ENCODE measurements around the gene CEP44. TPM values are rescaled to one million over a fixed set of nuclear protein-coding genes. Genes with fewer than 3 reads are reported as not detected.
"Not testable (repeated sequence)": the region's sequence is repeated elsewhere in the genome, so short reads cannot be mapped to it uniquely, and the experiment has no call there.

The CEP44 gene
- total and polyA plus RNA-seq, 12 donors = 5.8 to 22.5 (median 15.8) TPM

DNA sequence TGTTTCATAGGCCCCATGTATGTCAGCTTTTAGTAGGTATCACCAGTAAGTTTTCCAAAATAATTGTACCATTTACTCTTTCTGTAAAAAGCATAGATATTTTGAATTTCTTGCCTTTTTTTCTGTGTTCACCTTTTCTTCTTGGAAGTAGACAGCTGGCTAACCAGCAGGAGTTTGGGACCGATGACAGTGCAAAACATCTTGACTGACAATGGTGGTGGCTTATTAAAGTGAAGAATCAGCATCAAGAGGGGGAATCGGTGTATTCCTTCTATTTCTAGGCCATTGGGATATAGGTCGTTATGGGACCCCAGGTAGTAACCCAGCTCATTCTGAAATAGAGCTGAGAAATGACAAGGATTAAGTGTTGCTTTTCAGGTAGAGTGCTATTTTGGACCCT is 3.2 kb downstream of the CEP44 start:
- Histone ChIP-seq H3K4me1 (replicated peaks in 1 of 2) (peaks cover 8 to 20% of the 10 kb centered on the region in 2 donors), H3K4me3 (no peak overlapping the region), H3K9me3 (replicated peaks in 1 of 3) (peaks cover 0 to 2% (median 1%) of the 10 kb centered on the region in 3 donors), H3K36me3 (replicated peaks in 1 of 2) (no peaks in the 10 kb centered on the region), H3K27ac (no peak overlapping the region), H3K27me3 (no peaks in the 10 kb centered on the region)
- no peak for TF ChIP-seq POLR2A (IDR thresholded peaks at IDR 0.05)
- TF ChIP-seq, protein P1, sequence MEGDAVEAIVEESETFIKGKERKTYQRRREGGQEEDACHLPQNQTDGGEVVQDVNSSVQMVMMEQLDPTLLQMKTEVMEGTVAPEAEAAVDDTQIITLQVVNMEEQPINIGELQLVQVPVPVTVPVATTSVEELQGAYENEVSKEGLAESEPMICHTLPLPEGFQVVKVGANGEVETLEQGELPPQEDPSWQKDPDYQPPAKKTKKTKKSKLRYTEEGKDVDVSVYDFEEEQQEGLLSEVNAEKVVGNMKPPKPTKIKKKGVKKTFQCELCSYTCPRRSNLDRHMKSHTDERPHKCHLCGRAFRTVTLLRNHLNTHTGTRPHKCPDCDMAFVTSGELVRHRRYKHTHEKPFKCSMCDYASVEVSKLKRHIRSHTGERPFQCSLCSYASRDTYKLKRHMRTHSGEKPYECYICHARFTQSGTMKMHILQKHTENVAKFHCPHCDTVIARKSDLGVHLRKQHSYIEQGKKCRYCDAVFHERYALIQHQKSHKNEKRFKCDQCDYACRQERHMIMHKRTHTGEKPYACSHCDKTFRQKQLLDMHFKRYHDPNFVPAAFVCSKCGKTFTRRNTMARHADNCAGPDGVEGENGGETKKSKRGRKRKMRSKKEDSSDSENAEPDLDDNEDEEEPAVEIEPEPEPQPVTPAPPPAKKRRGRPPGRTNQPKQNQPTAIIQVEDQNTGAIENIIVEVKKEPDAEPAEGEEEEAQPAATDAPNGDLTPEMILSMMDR (IDR thresholded peaks at IDR 0.05) = no peak
- no peak for DNase-seq
- intact Hi-C loops (cut with DNase I) = no loop called here
- whole genome bisulfite sequencing, 4 donors = 90 to 99% (median 98%) methylated on average over 3 of the region's 3 CpGs

DNA sequence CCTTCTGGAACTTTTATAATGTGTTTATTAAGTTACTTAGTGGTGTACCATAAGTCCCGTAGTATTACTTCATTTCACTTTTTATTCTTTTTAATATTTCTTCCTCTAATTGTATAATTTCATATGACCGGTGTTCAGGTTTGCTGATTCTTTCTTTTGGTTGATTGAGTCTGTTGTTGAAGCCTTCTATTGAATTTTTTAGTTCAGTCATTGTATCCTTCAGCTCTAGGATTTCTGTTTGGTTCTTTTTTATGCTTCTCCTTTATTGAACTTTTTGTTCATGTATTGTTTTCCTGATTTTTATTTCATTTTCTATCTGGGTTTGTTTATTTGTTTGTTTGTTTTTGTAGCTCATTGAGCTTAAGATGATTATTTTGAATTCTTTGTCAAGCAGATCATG is 8.8 kb downstream of the CEP44 start:
- no peak for TF ChIP-seq POLR2A (IDR thresholded peaks at IDR 0.05)
- TF ChIP-seq, protein P1 (IDR thresholded peaks at IDR 0.05) = no peak
- DNase-seq = no peak
- 94 to 100% (median 96%) methylated on average over 2 of the region's 2 CpGs for WGBS, 4 donors
- Histone ChIP-seq H3K36me3 (replicated peaks in 1 of 2) (no peaks in the 10 kb centered on the region), H3K4me1 (replicated peaks in 1 of 2) (no peaks in the 10 kb centered on the region), H3K4me3 (peak overlapping the region in 1 of 4 donors; percentile 7), H3K27me3 (no peaks in the 10 kb centered on the region), H3K27ac (no peak overlapping the region), H3K9me3 (replicated peaks in 1 of 3) (peaks cover 0 to 10% (median 10%) of the 10 kb centered on the region in 3 donors)
- intact Hi-C loops (cut with DNase I) = no loop called here

DNA sequence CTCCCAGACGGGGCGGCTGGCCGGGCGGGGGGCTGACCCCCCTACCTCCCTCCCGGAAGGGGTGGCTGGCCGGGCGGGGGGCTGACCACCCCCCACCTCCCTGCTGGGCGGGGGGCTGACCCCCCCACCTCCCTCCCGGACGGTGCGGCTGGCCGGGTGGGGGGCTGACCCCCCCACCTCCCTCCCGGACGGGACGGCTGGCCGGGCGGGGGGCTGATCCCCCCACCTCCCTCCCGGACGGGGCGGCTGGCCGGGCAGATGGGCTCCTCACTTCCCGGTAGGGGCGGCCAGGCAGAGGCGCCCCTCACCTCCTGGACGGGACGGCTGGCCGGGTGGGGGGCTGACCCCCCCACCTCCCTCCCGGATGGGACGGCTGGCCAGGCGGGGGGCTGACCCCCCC is 10.9 kb downstream of the CEP44 start:
- H3K4me1 ChIP-seq (replicated peaks in 1 of 2); H3K36me3 ChIP-seq (replicated peaks in 1 of 2); H3K4me3 ChIP-seq; H3K27me3 ChIP-seq; H3K27ac ChIP-seq; DNase-seq; intact Hi-C loops (cut with DNase I): not testable (repeated sequence)
- H3K9me3 ChIP-seq (replicated peaks in 1 of 3) = peaks cover 0 to 10% (median 10%) of the 10 kb centered on the region in 3 donors
- WGBS, 4 donors = 91 to 97% methylated on average over 15 to 30 of the region's 30 CpGs; no CpG with 5 or more reads in 2 of the 4 donors

DNA sequence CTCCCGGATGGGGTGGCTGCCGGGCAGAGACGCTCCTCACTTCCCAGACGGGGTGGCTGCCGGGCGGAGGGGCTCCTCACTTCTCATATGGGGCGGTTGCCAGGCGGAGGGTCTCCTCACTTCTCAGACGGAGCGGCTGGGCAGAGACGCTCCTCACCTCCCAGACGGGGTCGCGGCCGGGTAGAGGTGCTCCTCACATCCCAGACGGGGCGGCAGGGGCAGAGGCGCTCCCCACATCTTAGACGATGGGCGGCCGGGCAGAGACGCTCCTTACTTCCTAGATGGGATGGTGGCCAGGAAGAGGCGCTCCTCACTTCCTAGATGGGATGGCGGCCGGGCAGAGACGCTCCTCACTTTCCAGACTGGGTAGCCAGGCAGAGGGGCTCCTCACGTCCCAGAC is 11.4 kb downstream of the CEP44 start:
- H3K36me3 ChIP-seq (replicated peaks in 1 of 2); H3K27me3 ChIP-seq; intact Hi-C loops (cut with DNase I); H3K27ac ChIP-seq; DNase-seq; H3K4me1 ChIP-seq (replicated peaks in 1 of 2); H3K4me3 ChIP-seq: not testable (repeated sequence)
- 97 to 100% (median 98%) methylated on average over 1 to 25 of the region's 27 CpGs; no CpG with 5 or more reads in 1 of the 4 donors for WGBS, 4 donors
- peaks cover 0 to 10% (median 10%) of the 10 kb centered on the region in 3 donors for H3K9me3 ChIP-seq (replicated peaks in 1 of 3)

DNA sequence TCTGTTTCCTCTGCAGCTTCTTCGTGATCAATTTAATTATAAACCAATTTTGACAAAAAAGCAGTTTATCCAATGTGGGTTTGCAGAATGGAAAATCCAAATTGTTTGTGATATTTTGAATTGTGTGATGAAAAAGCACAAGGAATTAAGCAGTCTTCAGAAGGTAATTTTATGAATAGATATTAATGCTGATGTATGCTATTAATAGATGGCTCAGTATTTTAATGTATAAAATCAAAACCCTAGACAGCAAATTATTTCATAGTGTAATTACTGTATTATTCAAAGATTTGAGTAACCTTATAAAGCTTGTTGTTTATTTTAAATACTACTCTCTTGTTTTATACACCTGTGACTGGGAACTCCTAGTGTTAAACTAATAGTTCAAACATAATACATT is 20.0 kb downstream of the CEP44 start:
- 80 to 100% (median 96%) methylated on average over 1 of the region's 1 CpG for WGBS, 4 donors
- DNase-seq = no peak
- no peaks in the 10 kb centered on the region for H3K36me3 ChIP-seq (replicated peaks in 1 of 2)

More for the DNA sequence above, 20.0 kb downstream of the CEP44 start:
- no peak overlapping the region for H3K4me3 ChIP-seq
- no peak overlapping the region for H3K27ac ChIP-seq
- no peaks in the 10 kb centered on the region for H3K27me3 ChIP-seq
- TF ChIP-seq POLR2A (IDR thresholded peaks at IDR 0.05) = no peak
- TF ChIP-seq, protein P1 (IDR thresholded peaks at IDR 0.05) = no peak
- no peaks in the 10 kb centered on the region for H3K9me3 ChIP-seq (replicated peaks in 1 of 3)
- intact Hi-C loops (cut with DNase I) = no loop called here
- no peaks in the 10 kb centered on the region for H3K4me1 ChIP-seq (replicated peaks in 1 of 2)

Data from adrenal gland (tissue), 12 donors.